IMR-90 (cell line): ENCODE data around the gene NT5C1B. TPM values are rescaled to one million over a fixed set of nuclear protein-coding genes. Genes with fewer than 3 reads are reported as not detected.

ENCODE experiments used
- ATAC-seq: fragments of 200-7000 bp; cut with Tn5 transposase; 2 replicates; pipeline ENCODE4 v1.9.1; 2020; ENCODE audit warnings: low read depth, mild to moderate bottlenecking, moderate library complexity
- BruUV-seq: library from RNA; stranded (reverse); fragments of 400-500 nt; replicated peaks from 2 replicates; lab custom pipeline; 2021; lab: Mats Ljungman, UMichigan
- CTCF ChIA-PET: fragments of 300-600 bp; formaldehyde crosslinking; extraction: SDS; loops from one replicate; lab custom pipeline; 2021; ENCODE audit warnings: antibody characterized with exemption; lab: Yijun Ruan, JAX
- POLR2A ChIA-PET: fragments of 300-600 bp; sonication (Branson Sonifier 250); formaldehyde crosslinking; loops from one replicate; lab custom pipeline; 2022; ENCODE audit warnings: antibody characterized with exemption; ENCODE audit not compliant: unreplicated experiment; lab: Charles Lee
- DNase-seq: peaks from one replicate; pipeline ENCODE4 v3.0.0; 2013
- H2AFZ ChIP-seq: replicated peaks from 2 replicates; pipeline ENCODE3; 2013; ENCODE audit warnings: low read length, mild to moderate bottlenecking; ENCODE audit not compliant: poor library complexity
- H2AK5ac ChIP-seq: 2 replicates; pipeline ENCODE4 v1.6.1; 2013; ENCODE audit warnings: low read depth, low read length, inconsistent platforms
- H2AK9ac ChIP-seq: replicated peaks from 2 replicates; pipeline ENCODE3; 2013; ENCODE audit warnings: mild to moderate bottlenecking, low read depth, low read length, moderate library complexity; ENCODE audit not compliant: poor library complexity
- H2BK120ac ChIP-seq: 2 replicates; pipeline ENCODE4 v1.6.1; 2013; ENCODE audit warnings: low read depth, low read length, inconsistent platforms
- H2BK15ac ChIP-seq: 3 replicates; pipeline ENCODE4 v1.6.1; 2013; ENCODE audit warnings: low read depth, low read length, inconsistent platforms
- H2BK20ac ChIP-seq: 2 replicates; pipeline ENCODE4 v1.6.1; 2013; ENCODE audit warnings: low read depth, mild to moderate bottlenecking, inconsistent platforms, low read length, moderate library complexity
- H2BK5ac ChIP-seq: 2 replicates; pipeline ENCODE4 v1.6.1; 2013; ENCODE audit warnings: mild to moderate bottlenecking, low read depth, low read length, inconsistent platforms; ENCODE audit not compliant: poor library complexity, severe bottlenecking
- H3K14ac ChIP-seq: replicated peaks from 2 replicates; pipeline ENCODE4 v1.6.1; 2013; ENCODE audit warnings: low read depth, low read length, inconsistent platforms
- H3K18ac ChIP-seq: 2 replicates; pipeline ENCODE4 v1.6.1; 2013; ENCODE audit warnings: low read depth, low read length, control low read depth
- H3K23ac ChIP-seq: 2 replicates; pipeline ENCODE4 v1.6.1; 2013; ENCODE audit warnings: low read depth, low read length, inconsistent platforms
- H3K27ac ChIP-seq: 2 replicates; pipeline ENCODE4 v1.5.1; 2013; ENCODE audit warnings: mild to moderate bottlenecking, control low read depth, low read length; ENCODE audit not compliant: insufficient read depth
- H3K27me3 ChIP-seq: 2 replicates; pipeline ENCODE4 v1.6.1; 2013; ENCODE audit warnings: low read length; ENCODE audit not compliant: control insufficient read depth, insufficient read depth
- H3K36me3 ChIP-seq: 2 replicates; pipeline ENCODE4 v1.6.1; 2013; ENCODE audit warnings: low read length, mixed read lengths; ENCODE audit not compliant: control insufficient read depth, insufficient read depth
- H3K4ac ChIP-seq: 2 replicates; pipeline ENCODE4 v1.6.1; 2013; ENCODE audit warnings: low read depth, low read length, inconsistent platforms
- H3K4me1 ChIP-seq: 2 replicates; pipeline ENCODE4 v1.6.1; 2013; ENCODE audit warnings: low read length, mixed read lengths; ENCODE audit not compliant: control insufficient read depth, insufficient read depth
- H3K4me2 ChIP-seq: 2 replicates; pipeline ENCODE4 v1.6.1; 2013; ENCODE audit warnings: low read depth, mild to moderate bottlenecking, control low read depth, low read length, moderate library complexity
- H3K4me3 ChIP-seq: 2 replicates; pipeline ENCODE4 v1.5.1; 2013; ENCODE audit warnings: low read depth, mild to moderate bottlenecking, control low read depth, low read length, moderate library complexity; ENCODE audit not compliant: insufficient read depth
- H3K56ac ChIP-seq: 2 replicates; pipeline ENCODE4 v1.6.1; 2013; ENCODE audit warnings: low read length, inconsistent platforms; ENCODE audit not compliant: insufficient read depth; ENCODE audit errors: extremely low read depth
- H3K79me1 ChIP-seq, 2 experiments: 2 replicates each; pipeline ENCODE4 v1.6.1; 2013; ENCODE audit warnings: low read length in 2 of 2, inconsistent platforms in 1 of 2, low read depth in 1 of 2
- H3K9ac ChIP-seq: 2 replicates; pipeline ENCODE4 v1.6.1; 2013; ENCODE audit warnings: low read depth, low read length, control low read depth
- H3K9me1 ChIP-seq: 2 replicates; pipeline ENCODE4 v1.6.1; 2013; ENCODE audit warnings: low read length, inconsistent platforms; ENCODE audit not compliant: insufficient read depth
- H3K9me3 ChIP-seq: 2 replicates; pipeline ENCODE4 v1.6.1; 2013; ENCODE audit warnings: low read length; ENCODE audit not compliant: control insufficient read depth, insufficient read depth
- H4K20me1 ChIP-seq: 2 replicates; pipeline ENCODE4 v1.6.1; 2013; ENCODE audit warnings: low read length, inconsistent platforms; ENCODE audit not compliant: insufficient read depth
- H4K5ac ChIP-seq: 2 replicates; pipeline ENCODE4 v1.6.1; 2013; ENCODE audit warnings: mild to moderate bottlenecking, low read depth, low read length, control low read depth
- H4K8ac ChIP-seq, 2 experiments: 2 replicates each; pipeline ENCODE4 v1.6.1; 2013; ENCODE audit warnings: low read depth in 2 of 2, low read length in 2 of 2, control low read depth in 1 of 2, inconsistent platforms in 1 of 2
- H4K91ac ChIP-seq: 2 replicates; pipeline ENCODE4 v1.6.1; 2013; ENCODE audit warnings: low read depth, low read length, inconsistent platforms; ENCODE audit not compliant: insufficient read depth
- MXI1 ChIP-seq: IDR thresholded peaks from 2 replicates; pipeline ENCODE4 v1.6.1; 2012; ENCODE audit warnings: low read depth, mild to moderate bottlenecking, low read length, moderate library complexity, borderline replicate concordance
- NFE2L2 ChIP-seq: fragments of 150-350 bp; IDR thresholded peaks from 2 replicates; pipeline ENCODE4 v1.6.1; 2016; ENCODE audit warnings: low read depth, mild to moderate bottlenecking, low read length
- WGBS, 2 experiments: methylation state at CpG; one replicate each; pipeline versions ENCODE4 v1.1.5 to v1.1.7; 2013; ENCODE audit warnings: missing lambda C conversion rate in 2 of 2; ENCODE audit not compliant: insufficient read length in 1 of 2; ENCODE audit errors: extremely low coverage in 2 of 2; 5-methylcytosine and 5-hydroxymethylcytosine counted together
- dilution Hi-C: fragments of 300-500 bp; cut with HindIII; formaldehyde crosslinking; loops from one replicate; pipeline ENCODE4 v1.14.3; 2018; ENCODE audit warnings: low sequenced_read_pairs; ENCODE audit not compliant: unreplicated experiment
- in situ Hi-C: fragments of 300-500 bp; cut with MboI; formaldehyde crosslinking; loops from 3 replicates; pipeline ENCODE4 v1.14.3; 2019; ENCODE audit warnings: low sequenced_read_pairs, inconsistent platforms, mixed read lengths
- intact Hi-C: fragments of 100-400 bp; cut with micrococcal nuclease; formaldehyde crosslinking; loops from 2 replicates; pipeline ENCODE4 v1.10.0; 2022
- polyA plus RNA-seq, 3 experiments: library from polyadenylated mRNA; depleted of rRNA; stranded (reverse); fragments of >200 nt; gene quantifications; 2 replicates each; pipeline ENCODE4 v1.2.3, GENCODE V29; 2012; ENCODE audit warnings: low replicate concordance in 1 of 3
- total RNA-seq: library from RNA; depleted of rRNA; stranded (reverse); fragments of >200 nt; gene quantifications from 2 replicates; pipeline ENCODE4 v1.2.3, GENCODE V29; 2012

NT5C1B gene
- total and polyA plus RNA-seq, 2 of the 4 experiments (the other 2 are of a cell fraction): not detected

GRCh38 chr2:18525236-18525635 lies 64.1 kb downstream of the NT5C1B start:
- no peak for DNase-seq
- Histone ChIP-seq H2AK5ac (no peak overlapping the region), H2BK5ac (no peak overlapping the region), H2AFZ (no peak overlapping the region), H2BK120ac (no peak overlapping the region), H4K20me1 (no peaks in the 10 kb centered on the region), H3K14ac (no peak overlapping the region), H4K5ac (no peak overlapping the region), H3K4me2 (no peak overlapping the region), H3K36me3 (no peaks in the 10 kb centered on the region), H3K23ac (no peak overlapping the region), H3K4me3 (no peak overlapping the region), H3K9ac (no peak overlapping the region), H3K18ac (no peak overlapping the region), H3K9me1 (no peaks in the 10 kb centered on the region), H4K91ac (no peak overlapping the region), H4K8ac (no peak overlapping the region), H3K27me3 (no peaks in the 10 kb centered on the region), H3K56ac (no peak overlapping the region), H2BK20ac (no peak overlapping the region), H3K4ac (no peak overlapping the region), H3K79me1 (no peaks in the 10 kb centered on the region), H3K27ac (no peak overlapping the region), H3K4me1 (peaks cover 4% of the 10 kb centered on the region), H3K9me3 (no peaks in the 10 kb centered on the region), H2BK15ac (no peak overlapping the region), H2AK9ac (no peak overlapping the region)
- WGBS, 2 experiments: no CpG with 5 or more reads among the region's 2 CpGs
- ChIA-PET CTCF (no interaction called here), POLR2A (no interaction called here)
- no peak for ATAC-seq
- in situ Hi-C loops (no loop called here), intact Hi-C loops (loop anchor here (10.0 kb wide), 3 partner anchors 400 to 610 kb away; no protein-coding TSS in a partner anchor), dilution Hi-C loops (no loop called here)
- BruUV-seq: no TSS peak
- TF ChIP-seq NFE2L2: no peak
- no peak for TF ChIP-seq MXI1
